HG03064 (cell line): ENCODE results near the gene STAT3.
"Not testable (repeated sequence)": the region's sequence is repeated elsewhere in the genome, so short reads cannot be mapped to it uniquely, and the experiment has no call there.

Experiments used
- ATAC-seq: cut with Tn5 transposase; IDR thresholded peaks from one replicate; pipeline ENCODE4 v1.9.1; 2021; ENCODE audit warnings: low read depth; ENCODE audit not compliant: unreplicated experiment

Gene STAT3

DNA sequence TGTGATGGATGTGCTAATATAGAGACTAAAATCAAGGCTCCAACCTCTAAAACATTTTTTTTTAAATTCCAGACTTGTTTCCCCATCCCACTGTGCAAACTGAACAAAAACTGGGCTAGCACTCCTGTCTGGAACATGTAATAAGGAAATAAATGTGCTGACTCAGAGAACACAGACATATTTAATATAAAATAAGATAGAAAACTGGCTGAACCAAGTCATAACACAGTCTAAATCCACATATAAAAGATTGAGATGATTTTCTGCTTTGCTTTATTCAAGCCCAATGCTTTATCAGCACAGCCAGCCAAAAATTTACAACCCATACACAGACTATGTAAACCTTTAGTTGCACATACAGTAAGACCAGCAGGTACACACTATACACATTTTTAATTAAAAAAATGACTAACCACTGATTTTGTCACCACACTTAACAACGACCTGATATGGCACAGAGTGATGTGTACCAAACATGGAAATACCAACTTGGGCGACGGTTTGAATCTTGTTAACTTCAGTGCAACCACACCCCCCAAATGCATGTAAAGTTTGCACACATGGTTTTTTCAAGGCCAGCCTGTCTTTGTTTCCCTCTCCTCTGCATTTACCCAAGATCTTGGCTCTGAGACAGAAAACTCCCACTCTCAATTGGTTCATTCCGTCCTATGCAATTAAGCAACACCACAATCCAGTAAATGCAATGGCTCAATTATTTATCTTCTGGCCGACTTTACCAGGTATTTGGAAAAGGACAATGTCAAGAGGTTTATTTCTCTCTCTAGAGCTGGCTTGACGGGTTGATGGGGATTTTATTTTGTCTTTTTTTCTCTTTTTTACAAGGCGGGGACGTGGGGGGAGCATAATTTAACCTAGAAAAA lies 1.2 kb downstream of the STAT3 start:
- ATAC-seq: no peak

GRCh38 chr17:42381898-42382297 lies 6.3 kb downstream of the STAT3 start:
- ATAC-seq: no peak

DNA sequence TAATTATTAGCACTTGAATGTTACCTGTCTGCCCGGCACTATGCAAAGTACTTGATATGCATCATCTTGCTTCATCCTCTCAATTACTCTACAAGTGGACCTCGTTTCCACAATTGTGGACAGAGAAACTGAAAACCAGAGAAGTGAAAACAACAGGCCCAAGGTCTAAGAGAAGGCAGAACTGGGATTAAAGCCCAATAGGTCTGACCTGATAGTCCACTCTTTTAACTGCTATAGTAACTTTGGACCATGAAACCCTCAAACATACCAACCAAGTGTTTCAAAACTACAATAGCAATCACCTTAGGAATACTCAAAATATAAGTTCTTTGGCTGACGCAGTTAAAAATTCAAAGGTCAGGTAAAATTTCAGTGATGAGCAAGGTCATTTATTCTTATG lies 7.3 kb downstream of the STAT3 start:
- ATAC-seq: no peak

GRCh38 chr17:42378959-42379594 lies 9.2 kb downstream of the STAT3 start:
- no peak for ATAC-seq

- ATAC-seq: no peak
Observed at GRCh38 chr17:42378359-42378958, 9.8 kb downstream of the STAT3 start.

GRCh38 chr17:42373896-42374295 lies 14.3 kb downstream of the STAT3 start:
- ATAC-seq: no peak

DNA sequence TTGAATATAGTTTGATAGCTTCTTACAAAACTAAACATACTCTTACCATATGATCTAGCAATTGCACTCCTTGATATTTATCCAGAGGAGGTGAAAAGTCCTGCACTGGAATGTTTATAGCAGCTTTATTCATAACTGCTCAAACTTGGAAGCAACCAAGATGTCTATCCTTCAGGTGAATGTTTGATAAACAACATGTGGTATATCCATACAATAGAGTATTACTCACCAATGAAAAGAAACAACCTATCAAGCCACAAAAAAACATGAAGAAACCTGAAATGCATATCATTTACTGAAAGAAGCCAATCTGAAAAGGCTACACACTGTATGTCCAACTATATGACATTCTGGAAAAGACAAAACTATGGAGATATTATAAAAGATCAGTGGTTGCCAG lies 16.1 kb downstream of the STAT3 start:
- ATAC-seq: no peak

DNA sequence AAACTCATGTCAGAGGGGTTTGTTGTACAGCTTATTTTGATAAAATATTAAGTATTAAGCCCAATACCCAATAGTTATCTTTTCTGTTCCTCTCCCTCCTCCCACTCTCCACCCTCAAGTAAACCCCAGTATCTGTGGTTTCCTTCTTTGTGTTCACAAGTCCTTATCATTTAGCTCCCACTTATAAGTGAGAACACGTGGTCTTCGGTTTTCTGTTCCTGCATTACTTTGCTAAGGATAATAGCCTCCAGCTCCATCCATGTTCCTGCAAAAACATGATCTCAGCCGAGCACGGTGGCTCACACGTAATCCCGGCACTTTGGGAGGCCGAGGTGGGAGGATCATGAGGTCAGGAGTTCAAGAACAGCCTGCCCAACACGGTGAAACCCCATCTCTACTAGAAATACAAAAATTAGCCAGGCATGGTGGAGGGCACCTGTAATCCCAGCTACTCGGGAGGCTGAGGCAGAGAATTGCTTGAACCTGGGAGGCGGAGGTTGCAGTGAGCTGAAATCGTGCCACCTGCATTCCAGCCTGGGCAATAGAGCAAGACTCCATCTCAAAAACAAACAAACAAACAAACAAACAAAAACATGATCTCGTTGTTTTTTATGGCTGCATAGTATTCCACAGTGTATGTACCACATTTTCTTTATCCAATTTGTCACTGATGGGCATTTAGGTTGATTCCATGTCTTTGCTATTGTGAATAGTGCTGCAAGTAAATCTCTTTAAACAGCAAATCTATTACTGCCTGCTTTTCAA lies 19.3 kb downstream of the STAT3 start:
- ATAC-seq: not testable (repeated sequence)

DNA sequence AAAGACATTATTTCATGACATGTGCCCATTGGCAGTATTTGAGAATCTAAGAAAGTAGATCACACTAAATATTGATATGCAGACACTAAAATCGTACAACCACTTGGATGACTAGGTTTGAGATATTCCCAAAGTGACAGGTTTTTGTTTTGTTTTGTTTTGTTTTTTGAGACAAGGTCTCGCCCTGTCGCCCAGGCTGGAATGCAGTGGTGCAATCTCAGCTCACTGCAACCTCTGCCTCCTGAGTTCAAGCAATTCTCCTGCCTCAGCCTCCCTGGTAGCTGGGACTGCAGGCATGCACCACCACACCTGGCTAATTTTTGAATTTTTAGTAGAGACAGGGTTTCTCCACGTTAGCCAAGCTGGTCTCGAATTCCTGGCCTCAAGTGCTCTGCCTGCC lies 19.9 kb downstream of the STAT3 start:
- not testable (repeated sequence) for ATAC-seq

DNA sequence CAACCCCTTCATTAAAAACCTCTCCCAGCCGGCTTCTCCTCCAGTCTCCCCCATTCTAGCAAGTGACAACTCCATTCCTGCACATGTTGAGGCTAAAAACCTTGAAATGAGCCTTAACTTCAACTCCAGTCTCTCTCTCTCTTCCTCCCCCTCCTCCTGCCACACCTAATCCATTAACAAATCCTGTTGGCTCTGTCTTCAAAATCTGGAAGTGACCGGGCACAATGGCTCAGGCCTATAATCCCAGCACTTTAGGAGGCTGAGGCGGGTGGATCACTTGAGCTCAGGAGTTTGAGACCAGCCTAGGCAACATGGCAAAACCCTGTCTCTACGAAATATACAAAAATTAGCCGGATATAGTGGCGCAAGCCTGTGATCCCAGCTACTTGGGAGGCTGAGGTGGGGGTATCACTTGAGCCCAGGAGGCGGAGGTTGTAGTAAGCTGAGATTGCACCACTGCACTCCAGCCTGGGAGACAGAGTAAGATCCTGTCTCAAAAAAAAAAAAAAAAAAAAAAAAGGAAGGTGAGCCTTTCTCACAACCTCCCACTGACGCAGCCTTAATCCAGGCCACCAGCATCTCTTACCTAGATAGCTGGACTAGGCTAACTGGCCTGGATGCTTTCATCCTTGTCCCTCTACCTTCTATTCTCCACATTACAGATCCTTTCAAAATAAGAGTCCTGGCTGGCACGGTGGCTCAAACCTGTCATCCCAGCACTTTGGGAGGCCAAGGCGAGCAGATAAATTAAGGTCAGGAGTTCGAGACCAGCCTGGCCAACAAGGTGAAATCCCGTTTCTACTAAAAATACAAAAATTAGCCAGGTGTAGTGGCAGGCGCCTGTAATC lies 21.8 kb downstream of the STAT3 start:
- ATAC-seq: not testable (repeated sequence)

GRCh38 chr17:42365136-42365535 lies 23.1 kb downstream of the STAT3 start:
- ATAC-seq: no peak

GRCh38 chr17:42363767-42364585 lies 24.3 kb downstream of the STAT3 start:
- no peak for ATAC-seq

GRCh38 chr17:42363231-42363630 lies 25.0 kb downstream of the STAT3 start:
- no peak for ATAC-seq

GRCh38 chr17:42362245-42362961 lies 25.8 kb downstream of the STAT3 start:
- no peak for ATAC-seq

DNA sequence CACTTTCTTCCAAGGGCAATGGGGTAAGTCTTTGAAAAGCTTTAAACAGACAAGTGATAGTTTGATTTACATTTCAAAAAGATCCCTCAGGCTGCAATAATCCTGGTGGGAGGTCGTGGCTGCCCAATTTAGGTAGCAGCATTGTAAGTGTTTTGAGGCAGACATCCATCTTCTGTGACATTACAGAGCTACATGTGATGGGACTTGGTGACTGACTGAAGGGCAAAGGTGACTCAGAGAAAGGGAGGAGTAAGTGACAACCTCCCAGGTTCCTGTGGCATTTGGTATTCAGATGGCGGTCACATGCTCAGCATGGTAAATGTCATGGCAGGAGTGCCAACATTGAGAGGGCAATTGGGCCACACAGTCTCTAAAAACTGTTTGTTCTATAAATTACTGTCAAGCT lies 26.5 kb downstream of the STAT3 start:
- no peak for ATAC-seq

- not testable (repeated sequence) for ATAC-seq
Observed at GRCh38 chr17:42360388-42360787, 27.9 kb downstream of the STAT3 start.

DNA sequence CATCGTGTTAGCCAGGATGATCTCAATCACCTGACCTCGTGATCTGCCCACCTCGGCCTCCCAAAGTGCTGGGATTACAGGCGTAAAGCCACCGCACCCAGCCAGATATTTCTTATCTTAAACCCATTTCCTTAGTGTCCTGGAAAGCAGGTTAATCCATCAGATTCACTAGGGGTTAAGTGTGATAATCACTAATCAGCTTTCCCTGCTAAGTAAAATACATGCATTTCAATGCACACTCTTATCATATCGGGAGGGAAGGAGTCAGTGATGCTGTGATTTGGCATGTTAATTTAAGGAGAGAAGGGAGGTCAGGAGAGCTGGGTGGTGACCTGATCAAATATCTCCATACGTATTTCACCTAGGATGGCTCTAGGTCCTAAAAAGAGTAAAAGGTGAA lies 29.1 kb downstream of the STAT3 start:
- no peak for ATAC-seq

DNA sequence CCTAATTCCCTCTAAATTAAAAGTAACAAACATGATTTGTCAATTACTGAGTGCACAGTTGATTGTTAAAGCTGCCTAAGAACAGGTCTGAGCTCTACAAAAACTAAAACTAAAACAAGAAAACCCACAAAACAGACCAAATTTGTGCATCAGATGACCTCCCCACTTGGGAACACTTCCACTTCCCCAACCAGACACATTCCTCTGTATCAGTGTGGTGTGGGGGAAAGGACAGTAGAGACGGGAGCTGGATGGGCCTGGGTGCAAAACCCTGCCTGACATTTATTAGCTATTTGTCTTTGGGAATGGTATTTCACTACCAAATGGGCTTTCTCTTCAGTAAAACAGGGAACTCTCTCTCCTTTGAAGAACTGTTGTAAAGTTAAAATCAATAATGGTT lies 29.8 kb downstream of the STAT3 start:
- no peak for ATAC-seq
